Measurements from ENCODE around the gene SYT1.
"Not testable (repeated sequence)": the region's sequence is repeated elsewhere in the genome, so short reads cannot be mapped to it uniquely, and the experiment has no call there.

SYT1 gene

DNA sequence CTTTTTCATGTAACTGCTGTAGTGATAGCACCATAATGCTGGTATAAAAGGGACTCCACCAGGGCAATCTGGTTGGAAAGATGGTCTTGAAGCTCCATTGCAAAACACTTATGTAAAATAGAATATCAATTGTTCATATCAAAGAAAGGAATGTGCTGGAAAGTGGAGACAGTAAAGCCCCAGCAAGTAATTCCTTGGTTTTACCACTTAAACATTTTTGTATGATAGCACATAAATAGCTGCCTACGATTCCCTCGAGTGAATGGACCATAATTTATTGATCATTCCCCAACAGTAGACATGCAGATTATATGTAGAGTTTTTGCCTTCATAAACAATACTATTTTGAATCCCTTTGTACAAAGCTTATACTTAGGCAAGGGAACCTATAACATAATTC is 550.7 kb downstream of the SYT1 start:
- no peak for DNase-seq

DNA sequence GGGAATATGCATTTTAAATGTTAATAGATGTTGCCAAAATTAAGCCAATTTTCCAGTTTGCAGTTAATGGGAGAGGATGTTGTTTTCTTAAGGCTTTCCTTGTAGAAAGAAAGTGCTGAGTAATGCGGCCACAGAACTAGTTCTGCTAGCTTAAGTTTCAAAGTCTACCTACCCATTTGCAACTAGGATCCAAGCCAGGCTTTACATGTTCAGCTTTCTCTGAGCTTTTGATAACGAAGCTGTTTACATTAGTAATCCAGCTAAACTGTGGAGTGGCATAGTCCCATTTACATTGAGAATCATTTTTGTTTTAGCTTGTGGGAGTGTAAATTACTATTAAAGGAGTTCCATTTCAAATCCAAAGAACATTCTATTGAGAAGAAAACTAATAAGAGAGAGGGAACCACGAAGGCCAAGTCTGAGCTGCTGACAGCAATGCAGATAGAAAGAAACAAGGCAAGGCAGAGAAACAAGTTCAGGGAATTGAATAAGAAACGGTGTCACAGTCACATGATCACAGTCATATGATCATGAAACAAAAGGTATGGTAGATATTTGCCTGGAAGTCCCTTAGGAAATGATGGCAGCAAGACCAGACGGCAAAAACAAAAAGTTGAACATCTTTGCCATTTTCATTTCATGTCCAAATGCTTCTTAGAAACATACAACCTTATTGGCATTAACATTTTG is 551.3 kb downstream of the SYT1 start:
- DNase-seq = no peak

DNA sequence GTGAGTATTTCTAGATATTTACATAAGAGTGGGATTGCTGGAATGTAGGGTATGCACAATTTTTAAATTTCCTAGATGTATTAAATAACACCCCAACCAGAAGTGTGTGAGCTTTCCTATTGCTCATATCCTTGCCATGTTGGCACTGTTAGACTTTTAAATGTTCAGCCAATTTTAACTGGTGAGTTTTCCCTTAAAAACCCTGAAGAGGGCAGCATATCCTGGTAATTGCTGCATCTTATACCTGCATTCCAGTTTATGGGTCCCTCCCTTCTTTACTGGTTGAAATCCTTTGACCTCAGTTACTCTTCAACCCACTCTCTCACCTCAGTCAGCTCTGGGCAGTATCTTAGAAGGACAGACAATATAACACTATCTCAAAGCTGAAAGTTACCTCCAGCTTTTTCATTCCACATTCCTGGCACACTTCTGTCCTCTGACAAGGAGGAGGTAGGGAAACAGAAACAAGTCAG is 555.6 kb downstream of the SYT1 start:
- peak; percentile 94 for DNase-seq

GRCh38 chr12:79421236-79421740 is 556.7 kb downstream of the SYT1 start:
- DNase-seq = no peak

DNA sequence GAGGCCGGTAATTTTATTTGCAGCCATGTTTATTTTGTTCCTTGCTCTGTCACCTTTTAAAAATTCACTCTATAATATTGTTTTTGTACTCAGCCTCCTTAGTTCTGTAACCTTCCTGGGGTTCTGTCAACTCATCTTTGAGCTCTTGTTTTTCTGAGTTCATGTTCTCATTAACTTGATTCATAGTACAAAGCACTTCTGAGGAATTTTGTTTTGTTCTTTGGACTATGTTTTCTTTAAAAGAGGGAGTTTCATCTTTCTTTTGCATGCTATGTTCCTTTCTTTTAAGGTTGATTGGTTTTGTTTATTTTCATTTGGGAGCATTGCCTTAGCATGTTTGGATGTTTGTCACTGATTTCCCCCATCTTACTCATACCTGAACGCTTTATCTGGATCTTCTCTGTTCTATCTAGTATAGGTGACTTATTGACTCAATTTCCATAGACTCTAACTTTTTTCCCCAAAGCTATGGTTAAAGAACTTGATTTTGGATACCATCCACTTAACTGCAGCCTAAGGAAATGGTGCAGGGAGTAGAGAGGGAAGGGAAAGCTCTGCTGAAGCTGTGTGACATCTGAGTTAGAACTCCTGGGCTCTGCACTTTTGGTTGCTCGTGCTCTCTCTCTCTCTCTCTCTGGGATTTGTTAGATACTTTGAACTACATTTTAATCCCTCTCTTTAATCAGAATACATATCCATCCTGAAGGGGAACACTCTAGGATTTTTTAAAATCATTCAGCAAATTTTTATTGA is 557.7 kb downstream of the SYT1 start:
- peak; percentile 14 for DNase-seq

GRCh38 chr12:79423560-79423959 is 559.0 kb downstream of the SYT1 start:
- DNase-seq = no peak

- peak; percentile 93 for DNase-seq
Measured at GRCh38 chr12:79424109-79424721, 559.6 kb downstream of the SYT1 start.

GRCh38 chr12:79426121-79426520 is 561.5 kb downstream of the SYT1 start:
- DNase-seq = no peak

DNA sequence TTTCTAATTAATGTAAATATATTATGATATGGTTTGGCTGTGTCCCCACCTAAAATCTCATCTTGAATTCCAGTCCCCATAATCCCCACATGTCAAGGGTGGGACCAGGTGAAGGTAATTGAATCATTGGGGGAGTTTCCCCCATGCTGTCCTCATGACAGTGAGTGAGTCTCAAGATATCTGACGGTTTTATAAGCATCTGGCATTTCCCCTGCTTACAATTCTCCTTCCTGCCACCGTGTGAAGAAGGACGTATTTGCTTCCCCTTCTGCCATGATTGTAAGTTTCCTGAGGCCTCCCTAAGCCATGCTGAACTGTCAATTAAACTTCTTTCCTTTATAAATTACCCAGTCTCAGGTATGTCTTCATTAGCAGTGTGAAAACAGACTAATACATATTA is 562.2 kb downstream of the SYT1 start:
- not testable (repeated sequence) for DNase-seq

DNA sequence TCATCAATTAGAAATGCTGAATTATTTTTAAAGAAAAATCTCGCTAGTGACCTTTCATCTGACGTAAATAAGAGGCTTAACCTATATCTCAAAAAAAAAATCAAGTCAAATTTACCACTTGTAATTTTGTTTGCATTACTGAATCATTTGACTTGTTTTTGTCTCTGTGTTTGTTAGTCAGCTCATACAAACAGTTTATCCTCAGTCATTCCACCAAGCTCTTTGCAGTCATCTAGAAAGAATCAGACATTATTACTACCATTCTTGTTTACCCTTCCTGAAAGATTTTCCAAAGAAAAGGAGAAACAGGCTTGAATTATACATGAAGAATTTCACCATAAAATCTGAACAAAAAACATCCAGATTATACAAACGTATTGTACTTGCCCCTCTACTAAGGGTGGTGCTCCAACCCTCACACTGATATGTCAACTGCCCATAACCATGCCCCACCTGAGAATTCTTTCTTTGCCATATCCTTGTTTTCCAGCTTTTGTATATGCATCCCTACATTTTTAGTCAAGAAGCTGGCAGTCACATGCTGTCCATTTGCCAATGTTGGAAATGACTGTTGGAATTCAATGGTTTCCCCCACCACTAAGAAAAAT is 569.0 kb downstream of the SYT1 start:
- no peak for DNase-seq

DNA sequence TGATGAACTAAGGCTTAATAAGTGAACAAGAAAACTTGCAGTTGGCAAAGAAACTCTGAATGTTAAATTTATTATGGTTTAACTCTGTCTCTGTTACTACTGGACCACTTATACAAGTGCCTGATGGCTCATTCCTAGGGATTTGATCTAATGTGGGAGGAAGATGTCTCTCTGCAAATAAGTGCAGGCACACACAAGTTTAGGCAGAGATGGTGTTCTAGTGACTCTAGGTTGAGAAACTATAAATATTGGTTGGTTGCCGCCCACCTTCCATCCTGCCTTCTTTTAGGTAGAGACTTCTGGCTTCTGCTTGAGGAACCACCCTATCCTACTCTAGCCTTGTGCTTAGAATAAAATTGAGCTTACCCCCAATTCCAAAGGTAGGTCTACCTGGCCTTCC is 570.0 kb downstream of the SYT1 start:
- no peak for DNase-seq

DNA sequence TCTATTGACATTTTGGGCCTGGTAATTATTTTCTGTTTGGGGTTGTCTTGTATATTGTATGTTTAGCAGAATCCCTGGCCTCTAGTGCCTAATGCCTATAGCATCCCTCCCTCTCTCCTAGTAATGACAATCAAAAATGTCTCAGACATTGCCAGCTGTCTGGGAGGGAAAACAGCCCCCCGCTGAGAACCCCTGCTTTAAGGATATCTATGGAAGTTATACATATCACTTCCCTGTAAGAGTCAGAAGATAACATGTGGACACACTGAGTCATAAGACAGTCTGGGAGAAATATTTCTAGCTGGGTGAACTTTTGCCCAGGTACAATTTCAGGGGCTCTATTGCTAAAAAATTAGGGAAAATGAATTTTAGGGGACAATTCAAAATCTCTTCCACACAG is 571.2 kb downstream of the SYT1 start:
- DNase-seq = no peak

DNA sequence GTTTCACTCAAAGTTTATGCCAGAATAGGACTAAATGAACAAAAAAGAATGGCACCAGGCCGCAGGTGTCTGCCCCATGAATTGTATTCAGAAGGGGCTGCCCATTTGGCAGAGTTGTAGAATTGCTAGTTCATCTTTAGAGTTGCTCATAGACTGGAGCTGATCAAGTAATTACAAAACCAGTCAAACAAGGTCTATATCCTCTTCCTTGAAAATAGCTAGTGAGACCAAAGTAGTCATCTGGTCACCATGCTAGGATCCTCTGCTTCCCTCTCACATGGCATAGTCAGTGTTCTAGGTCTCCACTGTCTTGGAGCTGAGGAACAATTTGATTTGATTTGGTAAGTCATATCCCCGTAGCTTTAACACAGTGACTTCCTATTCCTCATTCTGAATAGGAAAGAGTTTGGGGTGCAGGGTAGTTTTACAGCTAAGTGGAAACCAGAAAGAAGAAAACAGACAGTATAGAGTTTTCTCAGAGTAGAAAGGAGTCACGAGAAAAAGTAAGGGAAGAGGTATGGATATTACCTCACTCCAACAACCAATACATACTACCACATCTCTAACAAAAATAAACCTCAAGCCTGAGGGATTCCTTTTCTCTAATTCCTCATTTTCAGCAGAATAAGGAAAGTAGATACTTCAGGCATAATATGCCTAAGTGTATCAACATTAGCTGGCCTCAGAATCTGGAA is 574.1 kb downstream of the SYT1 start:
- no peak for DNase-seq

DNA sequence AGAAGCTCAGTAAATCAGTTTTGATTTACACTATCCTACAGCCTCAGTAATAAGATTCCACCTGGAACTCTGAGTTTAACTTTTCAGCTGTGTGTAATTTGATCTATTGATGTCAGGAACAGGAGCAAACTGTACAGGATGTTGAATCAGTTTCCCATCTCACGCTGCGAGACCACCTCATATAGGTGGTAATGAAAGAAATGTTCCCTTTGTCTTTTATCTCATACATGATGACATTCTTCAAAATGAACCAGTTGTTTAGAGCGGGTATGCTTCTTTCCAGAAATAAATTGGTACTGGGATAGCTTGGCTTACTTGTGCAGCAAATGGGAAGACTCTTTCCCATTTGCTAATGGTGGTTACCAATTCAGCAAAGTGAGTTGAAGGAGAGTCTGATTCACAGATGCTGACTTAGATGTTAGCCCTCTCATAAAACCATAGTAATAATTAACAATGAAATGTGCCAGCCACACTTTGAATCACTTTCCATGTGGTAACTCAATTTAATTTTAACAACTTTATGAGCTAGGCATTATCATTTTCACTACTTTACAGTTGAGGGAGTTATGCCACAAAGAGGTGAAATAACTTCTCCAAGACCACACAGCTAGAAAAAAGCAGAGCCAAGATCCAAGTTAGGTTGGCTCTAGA is 574.7 kb downstream of the SYT1 start:
- no peak for DNase-seq

DNA sequence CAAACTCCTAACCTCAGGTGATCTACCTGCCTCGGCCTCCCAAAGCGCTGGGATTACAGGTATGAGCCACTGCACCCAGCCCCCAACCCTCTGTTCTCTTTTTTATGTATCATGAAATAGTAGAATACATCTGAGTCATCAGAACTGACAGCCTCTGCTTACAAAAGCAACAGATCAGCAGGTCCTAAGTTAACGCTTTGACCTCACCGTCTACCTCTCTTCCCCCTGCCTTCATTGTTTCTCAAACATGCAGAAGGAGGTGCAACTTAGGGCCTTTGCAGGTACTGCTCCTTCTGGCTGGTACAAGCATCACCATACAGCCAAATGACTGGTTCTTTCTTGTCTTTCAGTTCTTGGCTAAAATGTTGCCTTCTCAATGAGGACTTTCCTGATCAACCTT is 577.0 kb downstream of the SYT1 start:
- no peak for DNase-seq

DNA sequence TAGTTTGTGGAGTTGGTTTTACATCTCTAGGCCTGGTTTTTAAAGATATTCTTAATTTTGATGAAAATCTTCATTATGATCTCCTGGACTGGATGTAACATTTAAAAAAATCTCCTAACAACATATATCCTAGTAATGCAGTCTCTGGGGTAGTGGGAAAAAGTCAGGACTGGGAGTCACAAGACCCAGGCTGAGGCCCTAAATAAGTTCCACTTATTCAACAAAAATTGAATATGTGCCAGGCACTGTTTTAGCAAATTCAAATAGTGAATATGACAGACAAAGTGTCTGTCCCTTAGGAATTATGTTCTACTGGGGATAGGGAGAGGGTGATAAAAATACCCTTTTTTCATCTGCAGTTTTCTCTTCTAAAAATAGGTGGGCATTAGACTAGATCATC is 577.8 kb downstream of the SYT1 start:
- DNase-seq = no peak

DNA sequence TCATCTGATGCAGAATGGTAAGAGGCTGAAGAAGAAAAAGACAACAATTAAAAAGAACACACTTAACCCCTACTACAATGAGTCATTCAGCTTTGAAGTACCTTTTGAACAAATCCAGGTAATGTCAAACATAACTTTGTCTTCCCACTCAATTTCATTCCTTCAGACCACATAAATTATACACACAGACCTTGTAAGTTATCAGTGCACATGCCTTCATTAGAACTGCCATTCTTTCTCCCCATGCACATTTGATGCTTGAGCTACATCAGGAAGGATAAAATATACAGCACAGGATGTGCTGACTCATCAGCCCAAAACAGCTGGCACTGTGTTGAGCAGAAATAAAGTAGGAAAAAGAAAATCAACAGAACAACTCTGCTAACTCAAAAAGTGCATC is 579.5 kb downstream of the SYT1 start:
- peak; percentile 43 for DNase-seq

- DNase-seq = no peak
Measured at GRCh38 chr12:79448816-79449215, 584.2 kb downstream of the SYT1 start.

- no peak for DNase-seq
Measured at GRCh38 chr12:79451365-79451764, 586.8 kb downstream of the SYT1 start.

DNA sequence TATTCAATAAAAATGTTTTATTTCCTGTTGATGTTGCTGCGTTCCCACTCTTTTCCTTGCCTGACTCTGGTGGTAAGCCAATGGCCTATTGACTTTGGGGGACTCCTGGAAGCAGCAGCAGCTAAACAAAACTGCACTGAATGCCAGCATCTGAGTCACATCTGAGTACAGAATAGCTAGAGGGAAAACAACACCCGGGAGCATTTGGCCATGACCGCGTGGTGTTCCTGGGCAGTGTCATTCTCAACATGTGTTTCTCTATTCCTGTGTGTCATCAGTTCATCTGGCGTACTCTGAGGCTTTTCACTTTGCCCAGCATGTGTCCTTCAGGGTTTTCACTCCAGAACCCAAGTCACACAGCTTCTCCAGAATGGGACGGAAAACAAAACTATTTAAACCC is 587.4 kb downstream of the SYT1 start:
- DNase-seq = peak; percentile 96

DNA sequence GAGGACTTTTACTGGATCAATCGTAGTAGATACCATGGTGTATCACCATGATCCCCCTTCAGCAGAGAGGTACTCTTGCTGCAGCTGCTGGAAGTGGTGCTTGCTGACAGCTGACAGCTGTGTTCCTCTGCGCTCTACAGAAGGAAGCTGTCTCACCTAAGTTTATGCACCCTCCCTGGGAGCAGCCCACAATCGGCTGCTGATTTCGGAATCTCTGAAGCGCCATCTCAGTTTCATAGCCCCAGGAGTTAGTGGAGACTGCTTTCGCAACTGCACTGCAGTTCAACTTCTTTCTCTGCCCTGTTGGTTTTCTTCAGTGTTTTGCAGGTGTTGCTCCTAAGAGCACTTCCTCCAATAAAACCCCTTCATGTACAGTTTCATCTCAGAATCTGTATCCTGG is 588.3 kb downstream of the SYT1 start:
- no peak for DNase-seq

DNA sequence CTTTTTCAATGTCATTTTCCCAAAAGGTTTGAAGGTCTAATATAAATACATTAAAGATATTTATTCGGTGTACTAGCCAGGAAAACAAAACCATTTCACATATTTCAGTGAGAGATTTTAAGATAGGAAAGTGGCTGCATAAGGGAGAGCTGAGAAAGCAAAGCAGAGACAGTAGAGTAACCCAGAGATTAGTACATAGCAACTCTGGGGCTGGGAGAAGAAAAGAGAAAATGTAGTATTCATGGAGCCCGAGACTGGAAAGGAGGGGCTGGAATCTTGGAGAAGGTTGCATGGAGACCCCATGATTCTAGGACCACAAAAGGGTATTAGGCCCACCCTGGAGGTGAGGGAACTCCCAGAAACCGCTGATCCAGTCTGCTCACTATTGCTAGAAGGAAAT is 589.2 kb downstream of the SYT1 start:
- no peak for DNase-seq

All from EL (cell line).